B cell (primary cell): ENCODE measurements around the gene SNAPC5. TPM values are rescaled to one million over a fixed set of nuclear protein-coding genes. Genes with fewer than 3 reads are reported as not detected.
A peak's percentile ranks its signal among the peaks of the same experiment; 100 is the strongest.

Experiments
- ATAC-seq: fragments of 200-7000 bp; cut with Tn5 transposase; one replicate; pipeline ENCODE4 v1.10.0; 2021; ENCODE audit warnings: low read depth, mild to moderate bottlenecking, moderate number of reproducible peaks, moderate library complexity
- CTCF ChIA-PET: fragments of 350-600 bp; sonication (Branson Sonifier 250); formaldehyde crosslinking; loops from one replicate; lab custom pipeline; 2021; ENCODE audit warnings: antibody characterized with exemption, inconsistent platforms; lab: Charles Lee
- POLR2A ChIA-PET: fragments of 350-600 bp; sonication (Branson Sonifier 250); formaldehyde crosslinking; loops from one replicate; lab custom pipeline; 2021; ENCODE audit warnings: antibody characterized with exemption; lab: Charles Lee
- DNase-seq: peaks from one replicate; pipeline ENCODE4 v3.0.0; 2013
- H2AFZ ChIP-seq: 2 replicates; pipeline ENCODE4 v1.6.1; 2012; ENCODE audit warnings: mild to moderate bottlenecking, low read depth, low read length; ENCODE audit not compliant: insufficient read depth, poor library complexity, severe bottlenecking
- H3K27ac ChIP-seq, 2 donors: 1 replicate in 1 of 2; 2 replicates in 1 of 2; pipeline ENCODE4 v1.5.1; 2012 to 2013; ENCODE audit warnings: low read length in 2 of 2, mild to moderate bottlenecking in 2 of 2, moderate library complexity in 1 of 2
- H3K27me3 ChIP-seq, 4 experiments: fragments of 200-600 bp in 1 of 4; sonication (generic) in 1 of 4; replicated peaks in 1 of 4; 1 replicate in 2 of 4; 2 replicates in 2 of 4; pipeline versions ENCODE4 v1.6.1 to v1.7.0; 2013 to 2016; ENCODE audit warnings: low read length in 3 of 4, mild to moderate bottlenecking in 2 of 4, mixed read lengths in 1 of 4, moderate library complexity in 1 of 4; ENCODE audit not compliant: insufficient read depth in 4 of 4, control insufficient read depth in 3 of 4; ENCODE audit errors: control extremely low read depth in 1 of 4
- H3K36me3 ChIP-seq, 2 experiments: replicated peaks in 1 of 2; 1 replicate in 1 of 2; 2 replicates in 1 of 2; pipeline versions ENCODE4 v1.6.1 to v1.7.1; 2013; ENCODE audit warnings: low read length in 1 of 2; ENCODE audit not compliant: insufficient read depth in 2 of 2, control insufficient read depth in 1 of 2; ENCODE audit errors: control extremely low read depth in 1 of 2, extremely low read depth in 1 of 2
- H3K4me1 ChIP-seq, 2 donors: fragments of 200-600 bp in 1 of 2; sonication (generic) in 1 of 2; 1 replicate in 1 of 2; 2 replicates in 1 of 2; pipeline versions ENCODE4 v1.5.1 to v1.6.1; 2013 to 2017; ENCODE audit warnings: low read length in 2 of 2; ENCODE audit not compliant: control insufficient read depth in 2 of 2, insufficient read depth in 2 of 2
- H3K4me2 ChIP-seq: replicated peaks from 2 replicates; pipeline ENCODE3; 2012; ENCODE audit warnings: mild to moderate bottlenecking, low read depth, low read length; ENCODE audit not compliant: poor library complexity, severe bottlenecking
- H3K4me3 ChIP-seq, 5 experiments: fragments of 200-600 bp in 1 of 5; sonication (generic) in 1 of 5; 1 replicate in 3 of 5; 2 replicates in 2 of 5; pipeline versions ENCODE4 v1.5.1 to v1.7.0; 2011 to 2016; ENCODE audit warnings: low read length in 4 of 5, mild to moderate bottlenecking in 4 of 5, low read depth in 2 of 5, control low read depth in 1 of 5, moderate library complexity in 1 of 5; ENCODE audit not compliant: insufficient read depth in 1 of 5; ENCODE audit errors: control extremely low read depth in 1 of 5, extremely low read depth in 1 of 5
- H3K79me2 ChIP-seq: fragments of 200-600 bp; sonication (generic); one replicate; pipeline ENCODE4 v1.6.0; 2016; ENCODE audit warnings: low read length; ENCODE audit not compliant: control insufficient read depth, insufficient read depth
- H3K9ac ChIP-seq: fragments of 200-600 bp; sonication (generic); 2 replicates; pipeline ENCODE4 v1.6.1; 2017; ENCODE audit warnings: mild to moderate bottlenecking, low read length, moderate library complexity
- H3K9me3 ChIP-seq, 3 donors: one replicate each; pipeline versions ENCODE4 v1.6.1 to v1.7.1; 2013; ENCODE audit warnings: low read length in 2 of 3; ENCODE audit not compliant: control insufficient read depth in 2 of 3, insufficient read depth in 1 of 3; ENCODE audit errors: control extremely low read depth in 1 of 3
- H4K20me1 ChIP-seq: 2 replicates; pipeline ENCODE4 v1.6.0; 2012; ENCODE audit warnings: mild to moderate bottlenecking, low read length; ENCODE audit not compliant: insufficient read depth, control insufficient read depth, poor library complexity, severe bottlenecking
- H3K27ac Mint-ChIP-seq: one replicate; pipeline ENCODE4 v1.8.0; 2021; ENCODE audit warnings: mixed read lengths
- H3K27me3 Mint-ChIP-seq: one replicate; pipeline ENCODE4 v1.8.0; 2021; ENCODE audit warnings: mixed read lengths
- H3K4me1 Mint-ChIP-seq: one replicate; pipeline ENCODE4 v1.8.0; 2021; ENCODE audit warnings: mixed read lengths
- H3K4me3 Mint-ChIP-seq: one replicate; pipeline ENCODE4 v1.8.0; 2021; ENCODE audit warnings: mixed read lengths
- H3K9me3 Mint-ChIP-seq: one replicate; pipeline ENCODE4 v1.8.0; 2022; ENCODE audit warnings: mixed read lengths; ENCODE audit not compliant: insufficient read depth
- EZH2 ChIP-seq: IDR thresholded peaks from 2 replicates; pipeline ENCODE4 v1.6.1; 2012; ENCODE audit warnings: borderline replicate concordance, low read depth, mild to moderate bottlenecking, moderate library complexity, low read length; ENCODE audit not compliant: insufficient read depth, poor library complexity, severe bottlenecking
- WGBS: methylation state at CpG from one replicate; pipeline ENCODE4 v1.1.5; 2013; ENCODE audit warnings: missing lambda C conversion rate; ENCODE audit not compliant: insufficient coverage; 5-methylcytosine and 5-hydroxymethylcytosine counted together
- intact Hi-C: fragments of 100-400 bp; cut with micrococcal nuclease; formaldehyde crosslinking; loops from one replicate; pipeline ENCODE4 v1.10.0; 2022
- polyA plus RNA-seq: library from polyadenylated mRNA; depleted of rRNA; stranded (reverse); fragments of >200 nt; gene quantifications from 2 replicates; pipeline ENCODE4 v1.2.3, GENCODE V29; 2012
- total RNA-seq, 2 donors: library from RNA; stranded (reverse); fragments of 120-200 nt in 1 of 2; gene quantifications; 1 replicate in 1 of 2; 2 replicates in 1 of 2; pipeline versions ENCODE4 v1.2.3 to v1.2.4, GENCODE V29; 2013 to 2022
- TF ChIP-seq, protein P1 (sequence below): fragments of 200-600 bp; IDR thresholded peaks from one replicate; pipeline ENCODE4 v1.8.0; 2022; ENCODE audit warnings: antibody characterized with exemption, mild to moderate bottlenecking

The SNAPC5 gene
- total and polyA plus RNA-seq, 2 donors (not counting 1 experiment from before 2014, with no cell fraction given) = 21.6 to 28.5 TPM

DNA sequence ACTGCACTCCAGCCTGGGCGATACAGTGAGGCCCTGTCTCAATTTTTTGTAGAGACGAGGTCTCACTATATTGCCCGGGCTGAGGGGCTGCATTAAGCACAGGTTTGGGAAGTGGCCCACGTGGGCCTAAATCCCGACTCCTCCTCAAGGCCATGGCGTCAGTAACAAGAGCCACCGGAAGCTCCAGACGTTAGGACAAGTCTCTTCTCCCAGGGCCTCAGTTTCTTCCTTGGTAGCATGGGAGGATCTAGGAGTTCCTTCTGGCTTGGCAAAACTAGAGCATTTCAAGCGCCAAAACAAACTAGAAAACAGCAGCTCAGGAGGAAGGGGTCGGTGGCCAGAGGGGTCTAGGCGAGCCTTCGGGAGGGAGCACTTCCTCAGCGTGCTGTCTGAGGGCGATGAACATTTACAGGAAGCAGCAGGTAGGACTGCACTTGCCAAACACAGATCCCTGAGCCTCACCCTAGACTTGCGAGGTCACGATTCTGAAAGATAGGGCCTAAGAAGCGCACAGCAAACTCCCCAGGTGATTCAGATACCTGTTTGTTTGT lies 536 bp downstream of the SNAPC5 start:
- Mint-ChIP-seq H3K27me3 (no peaks in the 10 kb centered on the region), H3K9me3 (no peaks in the 10 kb centered on the region), H3K4me3 (peak overlapping the region; percentile 94), H3K4me1 (peaks cover 28% of the 10 kb centered on the region), H3K27ac (peak overlapping the region; percentile 93)
- DNase-seq (no peak), ATAC-seq (peak; percentile 19)
- Histone ChIP-seq H3K4me3 (peak overlapping the region; percentile 88 to 94 (median 89)), H3K4me1 (peaks cover 14 to 23% of the 10 kb centered on the region in 2 donors), H3K27me3 (no peaks in the 10 kb centered on the region), H3K36me3 (peaks cover 11 to 75% of the 10 kb centered on the region in 2 experiments), H3K9ac (peak overlapping the region; percentile 95), H3K9me3 (no peaks in the 10 kb centered on the region), H3K27ac (peak overlapping the region; percentile 95 to 96), H3K4me2 (peak overlapping the region; percentile 82), H4K20me1 (peaks cover 14% of the 10 kb centered on the region), H3K79me2 (peaks cover 30% of the 10 kb centered on the region), H2AFZ (peak overlapping the region; percentile 87)
- TF ChIP-seq, protein P1, sequence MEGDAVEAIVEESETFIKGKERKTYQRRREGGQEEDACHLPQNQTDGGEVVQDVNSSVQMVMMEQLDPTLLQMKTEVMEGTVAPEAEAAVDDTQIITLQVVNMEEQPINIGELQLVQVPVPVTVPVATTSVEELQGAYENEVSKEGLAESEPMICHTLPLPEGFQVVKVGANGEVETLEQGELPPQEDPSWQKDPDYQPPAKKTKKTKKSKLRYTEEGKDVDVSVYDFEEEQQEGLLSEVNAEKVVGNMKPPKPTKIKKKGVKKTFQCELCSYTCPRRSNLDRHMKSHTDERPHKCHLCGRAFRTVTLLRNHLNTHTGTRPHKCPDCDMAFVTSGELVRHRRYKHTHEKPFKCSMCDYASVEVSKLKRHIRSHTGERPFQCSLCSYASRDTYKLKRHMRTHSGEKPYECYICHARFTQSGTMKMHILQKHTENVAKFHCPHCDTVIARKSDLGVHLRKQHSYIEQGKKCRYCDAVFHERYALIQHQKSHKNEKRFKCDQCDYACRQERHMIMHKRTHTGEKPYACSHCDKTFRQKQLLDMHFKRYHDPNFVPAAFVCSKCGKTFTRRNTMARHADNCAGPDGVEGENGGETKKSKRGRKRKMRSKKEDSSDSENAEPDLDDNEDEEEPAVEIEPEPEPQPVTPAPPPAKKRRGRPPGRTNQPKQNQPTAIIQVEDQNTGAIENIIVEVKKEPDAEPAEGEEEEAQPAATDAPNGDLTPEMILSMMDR = no peak
- TF ChIP-seq EZH2 = no peak
- intact Hi-C loops = loop anchor here (1.0 to 10.0 kb wide), 7 partner anchors 8 to 1365 kb away; partner anchors contain the start of genes DIS3L, HACD3, MAP2K1 and PDCD7
- POLR2A ChIA-PET = interaction anchor here (0.6 to 2.3 kb wide), 3 partner anchors 34 to 165 kb away, joined by 4 to 6 read pairs (median 6); partner anchors contain the start of gene MAP2K1
- CTCF ChIA-PET = interaction anchor here (0.7 to 5.2 kb wide), 20 partner anchors 10 to 948 kb away, joined by 3 to 89 read pairs (median 4); partner anchors contain the start of genes DIS3L, MAP2K1 and TIPIN
- 18% methylated on average over 14 of the region's 17 CpGs for WGBS

DNA sequence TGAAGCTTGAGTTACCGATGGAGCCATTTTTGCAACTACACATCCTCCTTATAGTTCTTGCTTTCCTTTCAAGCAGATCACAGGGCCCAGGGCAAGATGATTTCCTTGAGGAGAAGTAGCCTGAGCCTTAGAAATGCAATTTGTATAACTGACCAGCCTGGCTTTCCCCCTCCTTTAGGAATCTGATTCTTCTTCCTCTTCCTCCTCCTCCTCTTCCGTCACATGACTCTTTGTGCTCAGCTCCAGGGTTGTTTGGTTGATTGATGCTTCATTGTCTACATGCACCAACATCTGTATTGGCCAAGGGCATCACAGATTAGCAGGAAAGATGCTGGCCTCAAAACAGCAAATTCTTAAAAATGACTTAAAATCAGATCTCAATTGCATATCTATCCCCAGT lies 3.3 kb downstream of the SNAPC5 start:
- Histone ChIP-seq H3K4me2 (no peak overlapping the region), H4K20me1 (peaks cover 8% of the 10 kb centered on the region), H3K27ac (peak overlapping the region in 1 of 2 donors; percentile 54), H2AFZ (no peak overlapping the region), H3K79me2 (peaks cover 24% of the 10 kb centered on the region), H3K9me3 (no peaks in the 10 kb centered on the region), H3K27me3 (no peaks in the 10 kb centered on the region), H3K36me3 (peaks cover 19 to 74% of the 10 kb centered on the region in 2 experiments), H3K4me3 (no peak overlapping the region), H3K4me1 (peaks cover 14 to 23% of the 10 kb centered on the region in 2 donors), H3K9ac (no peak overlapping the region)
- intact Hi-C loops = loop anchor here (10.0 kb wide), 1 partner anchor 959 kb away; the partner anchor contains the start of gene HACD3
- DNase-seq = no peak
- ATAC-seq = no peak
- Mint-ChIP-seq H3K4me1 (peaks cover 21% of the 10 kb centered on the region), H3K4me3 (no peak overlapping the region), H3K27ac (peak overlapping the region; percentile 5), H3K9me3 (no peaks in the 10 kb centered on the region), H3K27me3 (no peaks in the 10 kb centered on the region)
- WGBS = no CpG with 5 or more reads among the region's 2 CpGs
- POLR2A ChIA-PET = interaction anchor here (0.5 kb wide), 1 partner anchor 220 kb away, joined by 3 read pairs; no protein-coding TSS in a partner anchor
- TF ChIP-seq EZH2 = no peak
- TF ChIP-seq, protein P1 = no peak
- CTCF ChIA-PET = interaction anchor here (1.2 kb wide), 1 partner anchor 13 kb away, joined by 3 read pairs; no protein-coding TSS in a partner anchor
